Activated CD4-positive, alpha-beta T cell treated with anti-CD3 and anti-CD28 coated beads, Interleukin-2, Interleukin-4, amounts not matched to agents 100 ng/mL and 50 ng/mL, durations not matched to agents 16 hours and 8 hours (primary cell): ENCODE results near the gene TMEM98.
"Not testable (repeated sequence)": the region's sequence is repeated elsewhere in the genome, so short reads cannot be mapped to it uniquely, and the experiment has no call there.

Source experiments
- DNase-seq: peaks from one replicate; pipeline ENCODE4 v3.0.0-alpha.2; 2020; ENCODE audit warnings: low spot score

The TMEM98 gene

GRCh38 chr17:32941419-32942032 is 13.6 kb downstream of the TMEM98 start:
- DNase-seq = no peak

- DNase-seq = no peak
Observed at GRCh38 chr17:32943206-32943605, 15.3 kb downstream of the TMEM98 start.

GRCh38 chr17:32943647-32944191 is 15.8 kb downstream of the TMEM98 start:
- no peak for DNase-seq

- no peak for DNase-seq
Observed at GRCh38 chr17:32944248-32945020, 16.5 kb downstream of the TMEM98 start.

- DNase-seq = no peak
Observed at GRCh38 chr17:32946375-32947135, 18.6 kb downstream of the TMEM98 start.

GRCh38 chr17:32947736-32948135 is 19.8 kb downstream of the TMEM98 start:
- DNase-seq = no peak

- no peak for DNase-seq
Observed at GRCh38 chr17:32949181-32949580, 21.2 kb downstream of the TMEM98 start.

GRCh38 chr17:32952491-32952890 is 24.5 kb downstream of the TMEM98 start:
- not testable (repeated sequence) for DNase-seq

- no peak for DNase-seq
Observed at GRCh38 chr17:32953045-32953444, 25.1 kb downstream of the TMEM98 start.

- DNase-seq = no peak
Observed at GRCh38 chr17:32953857-32954256, 25.9 kb downstream of the TMEM98 start.

GRCh38 chr17:32954477-32954876 is 26.5 kb downstream of the TMEM98 start:
- DNase-seq = no peak

GRCh38 chr17:32955155-32955554 is 27.2 kb downstream of the TMEM98 start:
- no peak for DNase-seq

GRCh38 chr17:32956240-32956970 is 28.5 kb downstream of the TMEM98 start:
- DNase-seq = no peak

GRCh38 chr17:32958418-32958817 is 30.5 kb downstream of the TMEM98 start:
- DNase-seq = no peak

- no peak for DNase-seq
Observed at GRCh38 chr17:32960815-32961214, 32.9 kb downstream of the TMEM98 start.

GRCh38 chr17:32962320-32962711 is 34.4 kb downstream of the TMEM98 start:
- DNase-seq = no peak

GRCh38 chr17:32964541-32964940 is 36.6 kb downstream of the TMEM98 start:
- no peak for DNase-seq

GRCh38 chr17:32969231-32969630 is 41.3 kb downstream of the TMEM98 start:
- not testable (repeated sequence) for DNase-seq

GRCh38 chr17:32970281-32970680 is 42.3 kb downstream of the TMEM98 start:
- DNase-seq = no peak

- peak; percentile 77 for DNase-seq
Observed at GRCh38 chr17:32971171-32971570, 43.2 kb downstream of the TMEM98 start.

- DNase-seq = no peak
Observed at GRCh38 chr17:32976131-32976530, 48.2 kb downstream of the TMEM98 start.

GRCh38 chr17:32976605-32977004 is 48.7 kb downstream of the TMEM98 start:
- no peak for DNase-seq
